ENCODE results near the gene DOC2A.
"Not testable (repeated sequence)": the region's sequence is repeated elsewhere in the genome, so short reads cannot be mapped to it uniquely, and the experiment has no call there.

- TF ChIP-seq POLR2AphosphoS5, POLR2A (IDR thresholded peaks at IDR 0.05): not testable (repeated sequence)
These were observed 7.1 kb upstream of the DOC2A start for GRCh38 chr16:30017937-30018336.
